ENCODE results near the gene PDE1C. TPM values are rescaled to one million over a fixed set of nuclear protein-coding genes. Genes with fewer than 3 reads are reported as not detected.
A peak's percentile ranks its signal among the peaks of the same experiment; 100 is the strongest.

Gene PDE1C
- total RNA-seq, 8 experiments from 2014 or later, result 0.49 to 140 (median 19.3) TPM

- Histone ChIP-seq H3K4me3 (no peak overlapping the region), H3K4me1 (replicated peaks in 1 of 2) (peaks cover 0 to 13% of the 10 kb centered on the region in 2 donors), H3K27ac (no peak overlapping the region)
- in situ Hi-C loops (cut with MboI; ENCODE audit: low pct_unique_long_range_greater_than_20kb in 2 of 9, low sequenced_read_pairs in 9 of 9, unreplicated experiment in 9 of 9), result no loop called here
- no peak for ATAC-seq (replicated peaks in 6 of 8)
Measured at GRCh38 chr7:31937982-31938381, 132.2 kb downstream of the PDE1C start.

- H3K4me3 ChIP-seq, result no peak overlapping the region
- H3K27ac ChIP-seq, result no peak overlapping the region
- WGBS, 10 experiments, result 0 to 28% (median 12%) methylated on average over 1 to 9 of the region's 10 CpGs
- peak; percentile 27 to 81 (median 53) for ATAC-seq (replicated peaks in 6 of 8)
- in situ Hi-C loops (cut with MboI; ENCODE audit: low pct_unique_long_range_greater_than_20kb in 2 of 9, low sequenced_read_pairs in 9 of 9, unreplicated experiment in 9 of 9), result no loop called here
- H3K4me1 ChIP-seq (replicated peaks in 1 of 2), result peaks cover 0 to 13% of the 10 kb centered on the region in 2 donors
Measured at GRCh38 chr7:31935124-31936054, 134.8 kb downstream of the PDE1C start.

GRCh38 chr7:31934551-31934950 lies 135.7 kb downstream of the PDE1C start:
- ATAC-seq (replicated peaks in 6 of 8), result peak in 2 of 8 experiments; percentile 15 to 55
- 28 to 93% (median 86%) methylated on average over 2 to 4 of the region's 4 CpGs; no CpG with 5 or more reads in 1 of the 10 experiments for WGBS, 10 experiments
- Histone ChIP-seq H3K4me1 (replicated peaks in 1 of 2) (peaks cover 0 to 13% of the 10 kb centered on the region in 2 donors), H3K27ac (no peak overlapping the region), H3K4me3 (no peak overlapping the region)
- in situ Hi-C loops (cut with MboI; ENCODE audit: low pct_unique_long_range_greater_than_20kb in 2 of 9, low sequenced_read_pairs in 9 of 9, unreplicated experiment in 9 of 9), result no loop called here

GRCh38 chr7:31933481-31933880 lies 136.7 kb downstream of the PDE1C start:
- 13 to 100% (median 82%) methylated on average over 1 of the region's 1 CpG; no CpG with 5 or more reads in 5 of the 10 experiments for WGBS, 10 experiments
- peaks cover 0 to 13% of the 10 kb centered on the region in 2 donors for H3K4me1 ChIP-seq (replicated peaks in 1 of 2)
- H3K4me3 ChIP-seq, result no peak overlapping the region
- peak in 3 of 8 experiments; percentile 2 to 69 (median 54) for ATAC-seq (replicated peaks in 6 of 8)
- in situ Hi-C loops (cut with MboI; ENCODE audit: low pct_unique_long_range_greater_than_20kb in 2 of 9, low sequenced_read_pairs in 9 of 9, unreplicated experiment in 9 of 9), result no loop called here
- H3K27ac ChIP-seq, result no peak overlapping the region

- Histone ChIP-seq H3K4me1 (replicated peaks in 1 of 2) (peaks cover 2 to 5% of the 10 kb centered on the region in 2 donors), H3K4me3 (no peak overlapping the region), H3K27ac (no peak overlapping the region)
- in situ Hi-C loops (cut with MboI; ENCODE audit: low pct_unique_long_range_greater_than_20kb in 2 of 9, low sequenced_read_pairs in 9 of 9, unreplicated experiment in 9 of 9), result no loop called here
- ATAC-seq (replicated peaks in 6 of 8), result no peak
- WGBS, 10 experiments, result 0 to 100% (median 39%) methylated on average over 1 to 3 of the region's 5 CpGs; no CpG with 5 or more reads in 5 of the 10 experiments
Measured at GRCh38 chr7:31926991-31927584, 143.1 kb downstream of the PDE1C start.

- no peak overlapping the region for H3K4me3 ChIP-seq
- peaks cover 2 to 5% of the 10 kb centered on the region in 2 donors for H3K4me1 ChIP-seq (replicated peaks in 1 of 2)
- peak in 3 of 8 experiments; percentile 58 to 78 (median 69) for ATAC-seq (replicated peaks in 6 of 8)
- in situ Hi-C loops (cut with MboI; ENCODE audit: low pct_unique_long_range_greater_than_20kb in 2 of 9, low sequenced_read_pairs in 9 of 9, unreplicated experiment in 9 of 9), result no loop called here
- H3K27ac ChIP-seq, result no peak overlapping the region
- WGBS, 10 experiments, result 5 to 88% (median 69%) methylated on average over 1 to 6 of the region's 6 CpGs; no CpG with 5 or more reads in 2 of the 10 experiments
Measured at GRCh38 chr7:31925753-31926454, 144.3 kb downstream of the PDE1C start.

- peaks cover 2 to 5% of the 10 kb centered on the region in 2 donors for H3K4me1 ChIP-seq (replicated peaks in 1 of 2)
- H3K4me3 ChIP-seq, result no peak overlapping the region
- no peak overlapping the region for H3K27ac ChIP-seq
- WGBS, 10 experiments, result 7 to 100% (median 85%) methylated on average over 1 to 2 of the region's 2 CpGs; no CpG with 5 or more reads in 2 of the 10 experiments
- ATAC-seq (replicated peaks in 6 of 8), result no peak
- in situ Hi-C loops (cut with MboI; ENCODE audit: low pct_unique_long_range_greater_than_20kb in 2 of 9, low sequenced_read_pairs in 9 of 9, unreplicated experiment in 9 of 9), result no loop called here
Measured at GRCh38 chr7:31924251-31924650, 146.0 kb downstream of the PDE1C start.

GRCh38 chr7:31922848-31923247 lies 147.4 kb downstream of the PDE1C start:
- peak in 1 of 8 experiments; percentile 23 for ATAC-seq (replicated peaks in 6 of 8)
- H3K4me1 ChIP-seq (replicated peaks in 1 of 2), result peaks cover 2 to 5% of the 10 kb centered on the region in 2 donors
- WGBS, 10 experiments, result 33 to 100% (median 62%) methylated on average over 1 to 2 of the region's 2 CpGs; no CpG with 5 or more reads in 2 of the 10 experiments

GRCh38 chr7:31921047-31921446 lies 149.2 kb downstream of the PDE1C start:
- no peak for ATAC-seq (replicated peaks in 6 of 8)
- in situ Hi-C loops (cut with MboI; ENCODE audit: low pct_unique_long_range_greater_than_20kb in 2 of 9, low sequenced_read_pairs in 9 of 9, unreplicated experiment in 9 of 9), result no loop called here
- WGBS, 10 experiments, result 43 to 100% (median 96%) methylated on average over 1 to 3 of the region's 3 CpGs; no CpG with 5 or more reads in 1 of the 10 experiments

More at GRCh38 chr7:31922848-31923247, 147.4 kb downstream of the PDE1C start:
- no peak overlapping the region for H3K27ac ChIP-seq
- H3K4me3 ChIP-seq, result no peak overlapping the region
- in situ Hi-C loops (cut with MboI; ENCODE audit: low pct_unique_long_range_greater_than_20kb in 2 of 9, low sequenced_read_pairs in 9 of 9, unreplicated experiment in 9 of 9), result no loop called here

GRCh38 chr7:31919678-31920369 lies 150.4 kb downstream of the PDE1C start:
- WGBS, 10 experiments, result 10 to 80% (median 50%) methylated on average over 1 to 3 of the region's 3 CpGs; no CpG with 5 or more reads in 4 of the 10 experiments
- in situ Hi-C loops (cut with MboI; ENCODE audit: low pct_unique_long_range_greater_than_20kb in 2 of 9, low sequenced_read_pairs in 9 of 9, unreplicated experiment in 9 of 9), result no loop called here
- Histone ChIP-seq H3K4me3 (no peak overlapping the region), H3K4me1 (replicated peaks in 1 of 2) (peaks cover 3 to 11% of the 10 kb centered on the region in 2 donors), H3K27ac (no peak overlapping the region)
- no peak for ATAC-seq (replicated peaks in 6 of 8)

More at GRCh38 chr7:31921047-31921446, 149.2 kb downstream of the PDE1C start:
- Histone ChIP-seq H3K4me3 (no peak overlapping the region), H3K4me1 (replicated peaks in 1 of 2) (peaks cover 5 to 11% of the 10 kb centered on the region in 2 donors), H3K27ac (no peak overlapping the region)

- peaks cover 4 to 6% of the 10 kb centered on the region in 2 donors for H3K4me1 ChIP-seq (replicated peaks in 1 of 2)
Measured at GRCh38 chr7:31918706-31919393, 151.4 kb downstream of the PDE1C start.

GRCh38 chr7:31917256-31917655 lies 153.0 kb downstream of the PDE1C start:
- ATAC-seq (replicated peaks in 6 of 8), result no peak
- WGBS, 10 experiments, result 34 to 100% (median 67%) methylated on average over 1 to 2 of the region's 2 CpGs
- H3K27ac ChIP-seq, result no peak overlapping the region
- in situ Hi-C loops (cut with MboI; ENCODE audit: low pct_unique_long_range_greater_than_20kb in 2 of 9, low sequenced_read_pairs in 9 of 9, unreplicated experiment in 9 of 9), result no loop called here
- peaks cover 13 to 15% of the 10 kb centered on the region in 2 donors for H3K4me1 ChIP-seq (replicated peaks in 1 of 2)
- H3K4me3 ChIP-seq, result no peak overlapping the region

More at GRCh38 chr7:31918706-31919393, 151.4 kb downstream of the PDE1C start:
- ATAC-seq (replicated peaks in 6 of 8), result peak in 1 of 8 experiments; percentile 17
- in situ Hi-C loops (cut with MboI; ENCODE audit: low pct_unique_long_range_greater_than_20kb in 2 of 9, low sequenced_read_pairs in 9 of 9, unreplicated experiment in 9 of 9), result no loop called here
- H3K4me3 ChIP-seq, result no peak overlapping the region
- WGBS, 10 experiments, result 18 to 100% (median 77%) methylated on average over 1 to 6 of the region's 7 CpGs
- no peak overlapping the region for H3K27ac ChIP-seq
